H1 (cell line): ENCODE data around the gene PLEK2. TPM values are rescaled to one million over a fixed set of nuclear protein-coding genes. Genes with fewer than 3 reads are reported as not detected.
A peak's percentile ranks its signal among the peaks of the same experiment; 100 is the strongest.

Experiments
- CTCF ChIA-PET: fragments of 300-600 bp; sonication (Branson Sonifier 250); formaldehyde crosslinking; loops from one replicate; lab custom pipeline; 2021; ENCODE audit not compliant: partially characterized antibody; lab: Charles Lee
- POLR2A ChIA-PET: fragments of 300-600 bp; sonication (Branson Sonifier 250); formaldehyde crosslinking; loops from one replicate; lab custom pipeline; 2021; ENCODE audit warnings: inconsistent platforms; ENCODE audit not compliant: partially characterized antibody; lab: Charles Lee
- DNase-seq, 2 experiments: peaks; one replicate each; pipeline versions ENCODE4 v3.0.0 to v3.0.0-alpha.2; 2010 to 2022; ENCODE audit warnings: low spot score in 2 of 2, low read depth in 1 of 2, mixed read lengths in 1 of 2
- FAIRE-seq: peaks from 2 replicates; lab custom pipeline; 2011; peaks lifted over from hg19 to GRCh38; lab: Jason Lieb, UNC
- H2AFZ ChIP-seq: 2 replicates; pipeline ENCODE4 v1.8.1; 2012; ENCODE audit warnings: low read length, inconsistent platforms
- H2AK5ac ChIP-seq: 2 replicates; pipeline ENCODE4 v1.6.1; 2013; ENCODE audit warnings: low read depth, low read length
- H2BK120ac ChIP-seq: replicated peaks from 2 replicates; pipeline ENCODE3; 2013; ENCODE audit warnings: low read depth, low read length, inconsistent platforms
- H2BK12ac ChIP-seq: 2 replicates; pipeline ENCODE4 v1.6.1; 2013; ENCODE audit warnings: low read depth, low read length
- H2BK15ac ChIP-seq: 2 replicates; pipeline ENCODE4 v1.6.1; 2013; ENCODE audit warnings: low read length
- H2BK20ac ChIP-seq: 2 replicates; pipeline ENCODE4 v1.6.1; 2013; ENCODE audit warnings: low read length
- H2BK5ac ChIP-seq: 2 replicates; pipeline ENCODE4 v1.6.1; 2013; ENCODE audit warnings: low read depth, low read length
- H3K14ac ChIP-seq: 2 replicates; pipeline ENCODE4 v1.6.1; 2013; ENCODE audit warnings: inconsistent platforms; ENCODE audit not compliant: insufficient read length
- H3K18ac ChIP-seq: 2 replicates; pipeline ENCODE4 v1.6.1; 2013; ENCODE audit warnings: low read length; ENCODE audit errors: extremely low read depth
- H3K23ac ChIP-seq: 2 replicates; pipeline ENCODE4 v1.6.1; 2013; ENCODE audit warnings: inconsistent platforms; ENCODE audit not compliant: insufficient read length
- H3K23me2 ChIP-seq: 2 replicates; pipeline ENCODE4 v1.6.1; 2013; ENCODE audit warnings: low read depth, low read length
- H3K27ac ChIP-seq: 2 replicates; pipeline ENCODE4 v1.6.1; 2011; ENCODE audit warnings: low read depth, low read length, inconsistent platforms
- H3K27me3 ChIP-seq, 4 experiments: replicated peaks in 1 of 4; 1 replicate in 1 of 4; 2 replicates in 3 of 4; pipeline versions ENCODE4 v1.6.1 to v1.8.1; 2011 to 2013; ENCODE audit warnings: low read length in 3 of 4, mild to moderate bottlenecking in 3 of 4, inconsistent platforms in 2 of 4, mixed read lengths in 2 of 4, moderate library complexity in 1 of 4; ENCODE audit not compliant: control insufficient read depth in 3 of 4, insufficient read depth in 3 of 4; ENCODE audit errors: extremely low read depth in 1 of 4
- H3K36me3 ChIP-seq, 4 experiments: 2 replicates each; pipeline versions ENCODE4 v1.6.1 to v1.8.1; 2011 to 2013; ENCODE audit warnings: mild to moderate bottlenecking in 4 of 4, low read length in 3 of 4, moderate library complexity in 2 of 4, control low read depth in 1 of 4, inconsistent platforms in 1 of 4; ENCODE audit not compliant: insufficient read depth in 4 of 4, control insufficient read depth in 2 of 4
- H3K4ac ChIP-seq: replicated peaks from 2 replicates; pipeline ENCODE3; 2013; ENCODE audit warnings: low read length, low read depth, mixed read lengths, inconsistent platforms; ENCODE audit not compliant: insufficient read length
- H3K4me1 ChIP-seq, 4 experiments: replicated peaks in 1 of 4; 1 replicate in 1 of 4; 2 replicates in 3 of 4; pipeline versions ENCODE4 v1.6.1 to v1.8.1; 2011 to 2013; ENCODE audit warnings: low read length in 3 of 4, inconsistent platforms in 2 of 4, mixed read lengths in 1 of 4; ENCODE audit not compliant: insufficient read depth in 4 of 4, control insufficient read depth in 3 of 4
- H3K4me2 ChIP-seq, 2 experiments: 2 replicates each; pipeline versions ENCODE4 v1.6.1 to v1.8.1; 2011 to 2013; ENCODE audit warnings: low read depth in 2 of 2, low read length in 2 of 2, control low read depth in 1 of 2, inconsistent platforms in 1 of 2, mild to moderate bottlenecking in 1 of 2; ENCODE audit not compliant: insufficient read depth in 1 of 2
- H3K4me3 ChIP-seq, 4 experiments: fragments of 200-600, 300-600 bp in 1 of 4; sonication (generic), shearing (Covaris generic), sonication (Bioruptor Twin) in 1 of 4; 2 replicates each; pipeline versions ENCODE4 v1.5.1 to v1.8.1; 2011 to 2016; ENCODE audit warnings: low read length in 4 of 4, low read depth in 3 of 4, control low read depth in 2 of 4, inconsistent platforms in 2 of 4, mild to moderate bottlenecking in 2 of 4, mixed read lengths in 1 of 4, moderate library complexity in 1 of 4; ENCODE audit not compliant: insufficient read depth in 2 of 4; ENCODE audit errors: extremely low read depth in 1 of 4
- H3K56ac ChIP-seq: replicated peaks from 2 replicates; pipeline ENCODE3; 2013; ENCODE audit warnings: low read depth, mild to moderate bottlenecking, mixed read lengths, low read length, inconsistent platforms; ENCODE audit not compliant: insufficient read length
- H3K79me1 ChIP-seq: 2 replicates; pipeline ENCODE4 v1.6.1; 2013; ENCODE audit warnings: low read depth, low read length, control low read depth
- H3K79me2 ChIP-seq, 2 experiments: 2 replicates each; pipeline versions ENCODE4 v1.6.1 to v1.8.1; 2012 to 2013; ENCODE audit warnings: low read length in 2 of 2, mild to moderate bottlenecking in 2 of 2, inconsistent platforms in 1 of 2; ENCODE audit not compliant: insufficient read depth in 2 of 2, control insufficient read depth in 1 of 2
- H3K9ac ChIP-seq, 4 experiments: replicated peaks in 1 of 4; 1 replicate in 1 of 4; 2 replicates in 3 of 4; pipeline versions ENCODE4 v1.6.1 to v1.8.1; 2011 to 2013; ENCODE audit warnings: low read depth in 3 of 4, low read length in 3 of 4, control low read depth in 2 of 4, mild to moderate bottlenecking in 2 of 4, moderate library complexity in 2 of 4, inconsistent platforms in 1 of 4; ENCODE audit errors: extremely low read depth in 1 of 4
- H3K9me3 ChIP-seq, 2 experiments: 2 replicates each; pipeline versions ENCODE4 v1.6.1 to v1.8.1; 2012 to 2013; ENCODE audit warnings: mild to moderate bottlenecking in 2 of 2, moderate library complexity in 2 of 2, control low read depth in 1 of 2, inconsistent platforms in 1 of 2, low read depth in 1 of 2, low read length in 1 of 2, mixed read lengths in 1 of 2; ENCODE audit not compliant: insufficient read depth in 2 of 2
- H4K20me1 ChIP-seq, 2 experiments: replicated peaks in 1 of 2; 2 replicates each; pipeline versions ENCODE3 to v1.8.1; 2011 to 2013; ENCODE audit warnings: inconsistent platforms in 2 of 2, low read length in 2 of 2, mild to moderate bottlenecking in 1 of 2; ENCODE audit not compliant: insufficient read depth in 2 of 2, control insufficient read depth in 1 of 2
- H4K5ac ChIP-seq: 2 replicates; pipeline ENCODE4 v1.6.1; 2013; ENCODE audit warnings: low read length, low read depth, mixed read lengths, inconsistent platforms; ENCODE audit not compliant: insufficient read length
- H4K8ac ChIP-seq: 2 replicates; pipeline ENCODE4 v1.8.0; 2013; ENCODE audit warnings: mild to moderate bottlenecking, moderate library complexity, low read length, inconsistent platforms; ENCODE audit not compliant: insufficient read depth; ENCODE audit errors: extremely low read depth
- H4K91ac ChIP-seq: replicated peaks from 2 replicates; pipeline ENCODE3; 2013; ENCODE audit warnings: low read length, mixed read lengths, inconsistent platforms; ENCODE audit not compliant: insufficient read length
- RAD21 ChIP-seq, 2 experiments: IDR thresholded peaks in 1 of 2; conservative IDR thresholded peaks in 1 of 2; 2 replicates each; pipeline ENCODE4 v1.6.1; 2011; ENCODE audit warnings: low read depth in 2 of 2, low read length in 2 of 2, improper control_type of control experiment in 1 of 2, inconsistent platforms in 1 of 2, mild to moderate bottlenecking in 1 of 2, moderate library complexity in 1 of 2
- SIRT6 ChIP-seq: IDR thresholded peaks from one replicate; pipeline ENCODE4 v1.7.1; 2012; ENCODE audit warnings: low read length, inconsistent platforms
- WGBS, 2 experiments: shearing (Covaris generic) in 1 of 2; methylation state at CpG; one replicate each; pipeline versions ENCODE4 v1.1.6 to v1.1.7; 2013 to 2015; ENCODE audit warnings: low lambda C conversion rate in 2 of 2, mixed read lengths in 2 of 2, inconsistent platforms in 1 of 2, low coverage in 1 of 2, missing lambda C conversion rate in 1 of 2; ENCODE audit not compliant: insufficient replicate concordance in 2 of 2, insufficient coverage in 1 of 2, insufficient read length in 1 of 2; ENCODE audit errors: extremely low coverage in 1 of 2, missing lambda C conversion rate in 1 of 2; 5-methylcytosine and 5-hydroxymethylcytosine counted together
- polyA plus RNA-seq, 7 experiments: library from polyadenylated mRNA; depleted of rRNA in 3 of 7; stranded (reverse) in 5 of 7; unstranded in 2 of 7; fragments of >200 nt in 5 of 7; fragments of 200-250 nt in 2 of 7; gene quantifications; 1 replicate in 5 of 7; 2 replicates in 1 of 7; 4 replicates in 1 of 7; pipeline versions ENCODE4 v1.2.1 to v1.2.3, GENCODE V29; 2011 to 2013; ENCODE audit warnings: missing spikeins in 2 of 7, mixed read lengths in 2 of 7
- total RNA-seq: library from RNA; stranded (reverse); fragmentation: NEBNext Ultra II Directional; extraction: Animal tissue kit (Norgen Biotek cat#: 25700); gene quantifications from 2 replicates; pipeline ENCODE4 v1.2.1, GENCODE V29; 2021
- TF ChIP-seq, protein P1 (sequence below), 3 experiments: IDR thresholded peaks; 1 replicate in 2 of 3; 2 replicates in 1 of 3; pipeline versions ENCODE4 v1.5.1 to v1.6.1; 2011; ENCODE audit warnings: low read length in 3 of 3, mild to moderate bottlenecking in 3 of 3, inconsistent platforms in 2 of 3, low read depth in 1 of 3, moderate library complexity in 1 of 3; ENCODE audit not compliant: insufficient read depth in 1 of 3; ENCODE audit errors: control extremely low read depth in 1 of 3

PLEK2 gene
- total and polyA plus RNA-seq, 2 of the 8 experiments (the other 6 are each of a cell fraction or from before 2014, with no cell fraction given) = 0.41 to 2.1 TPM

DNA sequence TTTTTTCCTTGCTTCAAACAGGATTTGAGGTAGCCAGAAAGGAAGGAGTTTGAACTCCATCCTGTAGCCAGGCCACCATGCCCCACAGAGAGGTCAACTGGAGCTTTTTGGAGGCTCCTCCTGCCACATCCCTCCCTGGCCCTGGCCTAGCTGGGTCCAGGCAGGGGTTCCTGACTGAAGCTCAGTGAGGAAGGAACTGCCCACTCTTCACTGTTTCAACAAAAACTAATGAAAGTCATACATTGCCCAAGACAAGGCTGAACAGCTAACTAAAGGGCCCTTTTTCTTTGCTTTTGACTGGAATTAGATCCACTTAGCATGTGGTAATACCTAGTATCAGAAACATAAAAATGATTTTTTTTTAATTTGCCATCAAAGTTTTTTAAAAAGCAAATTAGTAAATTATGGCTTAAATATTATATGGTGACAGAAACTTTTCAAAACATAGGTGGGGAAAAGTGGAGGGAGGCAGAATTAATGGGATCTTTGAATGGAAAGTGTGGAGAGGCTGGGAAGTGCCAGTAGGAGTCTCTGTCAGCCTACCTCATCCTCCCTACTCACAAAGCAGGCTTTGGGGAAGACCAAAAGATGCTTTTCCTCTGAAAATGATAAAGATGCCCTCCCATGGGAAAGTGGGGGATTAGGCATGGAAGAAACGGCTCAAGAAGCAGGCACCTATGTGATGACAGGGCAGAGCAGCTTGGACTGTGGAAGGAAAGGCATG, 22.0 kb downstream of the PLEK2 start:
- Histone ChIP-seq H3K36me3 (peaks cover 0 to 10% (median 4%) of the 10 kb centered on the region in 4 experiments; a peak in 5 of 8 replicates), H2BK12ac (no peak overlapping the region), H2BK5ac (no peak overlapping the region), H2BK15ac (no peak overlapping the region), H3K18ac (no peak overlapping the region), H4K8ac (no peak overlapping the region), H3K4me1 (no peaks in the 10 kb centered on the region), H3K4me3 (no peak overlapping the region), H3K9me3 (no peaks in the 10 kb centered on the region), H3K4me2 (no peak overlapping the region), H4K91ac (no peak overlapping the region), H3K27me3 (no peaks in the 10 kb centered on the region), H3K14ac (no peak overlapping the region), H2BK120ac (no peak overlapping the region), H3K27ac (no peak overlapping the region), H4K5ac (no peak overlapping the region), H3K23me2 (no peaks in the 10 kb centered on the region), H3K79me2 (no peaks in the 10 kb centered on the region), H4K20me1 (no peaks in the 10 kb centered on the region), H2BK20ac (no peak overlapping the region), H3K79me1 (no peaks in the 10 kb centered on the region), H2AK5ac (no peak overlapping the region), H3K9ac (no peak overlapping the region), H3K23ac (no peak overlapping the region), H2AFZ (no peak overlapping the region), H3K56ac (no peak overlapping the region), H3K4ac (no peak overlapping the region)
- FAIRE-seq = no peak
- WGBS, 2 experiments = 67% methylated on average over 1 of the region's 1 CpG; no CpG with 5 or more reads in 1 of the 2 experiments
- no peak for DNase-seq
- POLR2A ChIA-PET = interaction anchor here (1.0 kb wide), 1 partner anchor 12 kb away, joined by 3 read pairs; no protein-coding TSS in a partner anchor
- TF ChIP-seq RAD21 (IDR thresholded peaks at IDR 0.05 in 1 of 2, conservative IDR thresholded peaks at IDR 0.05 in 1 of 2; ENCODE audit: low read depth in 2 of 2, low read length in 2 of 2) (peak; percentile 26 to 53; a peak in 3 of 4 replicates), SIRT6 (no peak)
- TF ChIP-seq, protein P1, sequence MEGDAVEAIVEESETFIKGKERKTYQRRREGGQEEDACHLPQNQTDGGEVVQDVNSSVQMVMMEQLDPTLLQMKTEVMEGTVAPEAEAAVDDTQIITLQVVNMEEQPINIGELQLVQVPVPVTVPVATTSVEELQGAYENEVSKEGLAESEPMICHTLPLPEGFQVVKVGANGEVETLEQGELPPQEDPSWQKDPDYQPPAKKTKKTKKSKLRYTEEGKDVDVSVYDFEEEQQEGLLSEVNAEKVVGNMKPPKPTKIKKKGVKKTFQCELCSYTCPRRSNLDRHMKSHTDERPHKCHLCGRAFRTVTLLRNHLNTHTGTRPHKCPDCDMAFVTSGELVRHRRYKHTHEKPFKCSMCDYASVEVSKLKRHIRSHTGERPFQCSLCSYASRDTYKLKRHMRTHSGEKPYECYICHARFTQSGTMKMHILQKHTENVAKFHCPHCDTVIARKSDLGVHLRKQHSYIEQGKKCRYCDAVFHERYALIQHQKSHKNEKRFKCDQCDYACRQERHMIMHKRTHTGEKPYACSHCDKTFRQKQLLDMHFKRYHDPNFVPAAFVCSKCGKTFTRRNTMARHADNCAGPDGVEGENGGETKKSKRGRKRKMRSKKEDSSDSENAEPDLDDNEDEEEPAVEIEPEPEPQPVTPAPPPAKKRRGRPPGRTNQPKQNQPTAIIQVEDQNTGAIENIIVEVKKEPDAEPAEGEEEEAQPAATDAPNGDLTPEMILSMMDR (IDR thresholded peaks at IDR 0.05; ENCODE audit: control extremely low read depth in 1 of 3, insufficient read depth in 1 of 3, low read depth in 1 of 3, low read length in 3 of 3) = peak in 1 of 3 experiments; percentile 18; a peak in 1 of 4 replicates
- CTCF ChIA-PET = interaction anchor here (0.8 to 2.6 kb wide), 7 partner anchors 10 to 194 kb away, joined by 3 to 10 read pairs (median 4); partner anchors contain the start of genes ATP6V1D and EIF2S1
